GM23338 (cell line): Measurements from ENCODE around the gene EFCAB6. TPM values are rescaled to one million over a fixed set of nuclear protein-coding genes. Genes with fewer than 3 reads are reported as not detected.

Experiments used
- ATAC-seq: fragments of 200-7000 bp; cut with Tn5 transposase; 3 replicates; pipeline ENCODE4 v1.9.1; 2020
- DNase-seq: peaks from one replicate; pipeline ENCODE4 v3.0.0-alpha.2; 2015; ENCODE audit warnings: low spot score
- H2AFZ ChIP-seq: fragments of 200-600 bp; sonication (generic); 2 replicates; pipeline ENCODE4 v1.8.0; 2016; ENCODE audit warnings: antibody characterized with exemption, mild to moderate bottlenecking, moderate library complexity
- H3F3A ChIP-seq: fragments of 200-600 bp; sonication (generic); replicated peaks from 2 replicates; pipeline ENCODE4 v1.8.0; 2017; ENCODE audit warnings: antibody characterized with exemption, mixed run types, low read depth
- H3K27ac ChIP-seq: fragments of 200-600 bp; sonication (generic); 2 replicates; pipeline ENCODE4 v1.6.1; 2016; ENCODE audit warnings: low read depth
- H3K27me3 ChIP-seq: fragments of 200-600 bp; sonication (generic); 2 replicates; pipeline ENCODE4 v1.8.0; 2016; ENCODE audit warnings: mild to moderate bottlenecking, mixed run types, moderate library complexity; ENCODE audit not compliant: insufficient read depth
- H3K36me3 ChIP-seq: fragments of 200-600 bp; sonication (generic); 2 replicates; pipeline ENCODE4 v1.8.0; 2016; ENCODE audit warnings: mild to moderate bottlenecking; ENCODE audit not compliant: insufficient read depth
- H3K4me1 ChIP-seq: fragments of 200-600 bp; sonication (generic); 2 replicates; pipeline ENCODE4 v1.8.0; 2016; ENCODE audit warnings: mild to moderate bottlenecking, moderate library complexity; ENCODE audit not compliant: insufficient read depth
- H3K4me2 ChIP-seq: fragments of 200-600 bp; sonication (generic); 2 replicates; pipeline ENCODE4 v1.7.1; 2017; ENCODE audit warnings: mixed run types
- H3K4me3 ChIP-seq: fragments of 200-600 bp; sonication (generic); 2 replicates; pipeline ENCODE4 v1.6.1; 2016; ENCODE audit warnings: mixed run types
- H3K79me2 ChIP-seq: fragments of 200-600 bp; sonication (generic); replicated peaks from 2 replicates; pipeline ENCODE4 v1.8.0; 2017; ENCODE audit warnings: mild to moderate bottlenecking; ENCODE audit not compliant: insufficient read depth
- H3K9me2 ChIP-seq: fragments of 200-600 bp; sonication (generic); 2 replicates; pipeline ENCODE4 v1.8.0; 2017; ENCODE audit not compliant: insufficient read depth
- H4K20me1 ChIP-seq: fragments of 200-600 bp; sonication (generic); replicated peaks from 2 replicates; pipeline ENCODE4 v1.8.0; 2017; ENCODE audit warnings: mild to moderate bottlenecking; ENCODE audit not compliant: insufficient read depth
- H3K27ac Mint-ChIP-seq: 2 replicates; pipeline ENCODE4 v1.8.0; 2020; ENCODE audit warnings: inconsistent platforms, mild to moderate bottlenecking, moderate library complexity, mixed read lengths
- H3K27me3 Mint-ChIP-seq: 3 replicates; pipeline ENCODE4 v1.8.0; 2022; ENCODE audit warnings: low read depth, mild to moderate bottlenecking, moderate library complexity, mixed read lengths, inconsistent platforms; ENCODE audit not compliant: insufficient read depth, poor library complexity
- H3K36me3 Mint-ChIP-seq: 3 replicates; pipeline ENCODE4 v1.8.0; 2021; ENCODE audit warnings: low read depth, mild to moderate bottlenecking, inconsistent platforms, moderate library complexity, mixed read lengths
- H3K4me1 Mint-ChIP-seq: 3 replicates; pipeline ENCODE4 v1.8.0; 2020; ENCODE audit warnings: mild to moderate bottlenecking, inconsistent platforms, mixed read lengths
- H3K4me3 Mint-ChIP-seq: 3 replicates; pipeline ENCODE4 v1.8.0; 2021; ENCODE audit warnings: moderate library complexity, mild to moderate bottlenecking, inconsistent platforms, mixed read lengths
- H3K9me3 Mint-ChIP-seq: 3 replicates; pipeline ENCODE4 v1.8.0; 2020; ENCODE audit warnings: moderate library complexity, mild to moderate bottlenecking, inconsistent platforms, mixed read lengths
- CREB1 ChIP-seq: fragments of 250-450 bp; sonication (Bioruptor Pico); IDR thresholded peaks from 2 replicates; pipeline ENCODE4 v1.5.0; 2020; ENCODE audit warnings: low read depth, mild to moderate bottlenecking, moderate library complexity
- EZH2 ChIP-seq: fragments of 200-600 bp; sonication (generic); IDR thresholded peaks from one replicate; pipeline ENCODE4 v1.8.0; 2017; ENCODE audit warnings: antibody characterized with exemption, mild to moderate bottlenecking, low read depth; ENCODE audit not compliant: unreplicated experiment
- EZH2phosphoT487 ChIP-seq: fragments of 200-600 bp; sonication (generic); IDR thresholded peaks from one replicate; pipeline ENCODE4 v1.8.1; 2018; ENCODE audit warnings: antibody characterized with exemption; ENCODE audit not compliant: unreplicated experiment
- JUNB ChIP-seq: IDR thresholded peaks from one replicate; pipeline ENCODE4 v1.6.1; 2016; ENCODE audit warnings: antibody characterized with exemption; ENCODE audit not compliant: unreplicated experiment
- NANOG ChIP-seq: IDR thresholded peaks from 2 replicates; pipeline ENCODE4 v1.6.1; 2016; ENCODE audit warnings: antibody characterized with exemption, borderline replicate concordance
- POLR2AphosphoS5 ChIP-seq: IDR thresholded peaks from 2 replicates; pipeline ENCODE4 v1.6.1; 2016; ENCODE audit warnings: antibody characterized with exemption, low read depth
- STAT1 ChIP-seq: IDR thresholded peaks from one replicate; pipeline ENCODE4 v1.6.1; 2016; ENCODE audit warnings: antibody characterized with exemption; ENCODE audit not compliant: unreplicated experiment
- ZNF114 ChIP-seq: fragments of 250-450 bp; sonication (Bioruptor Pico); IDR thresholded peaks from 2 replicates; pipeline ENCODE4 v1.5.0; 2020; ENCODE audit warnings: mild to moderate bottlenecking, moderate library complexity
- ZNF331 ChIP-seq: fragments of 250-450 bp; sonication (Bioruptor Pico); IDR thresholded peaks from 2 replicates; pipeline ENCODE4 v1.5.0; 2020; ENCODE audit warnings: low read depth, mild to moderate bottlenecking, moderate library complexity
- polyA plus RNA-seq: library from polyadenylated mRNA; unstranded; fragments of >200 nt; fragmentation: Nextera tagmentation; extraction: Ambion mirVana; gene quantifications from 2 replicates; pipeline ENCODE4 v1.2.1, GENCODE V29; 2016
- total RNA-seq: library from RNA; depleted of rRNA; stranded (reverse); fragments of >200 nt; shearing (Covaris generic); gene quantifications from 2 replicates; pipeline ENCODE4 v1.2.3, GENCODE V29; 2014
- TF ChIP-seq, protein P1 (sequence below): fragments of 250-450 bp; sonication (Bioruptor Pico); IDR thresholded peaks from 2 replicates; pipeline ENCODE4 v1.5.0; 2020; ENCODE audit warnings: mild to moderate bottlenecking, moderate library complexity
- TF ChIP-seq, protein P2 (sequence below), 2 experiments: fragments of 200-600 bp in 1 of 2; sonication (generic) in 1 of 2; conservative IDR thresholded peaks; 2 replicates each; pipeline versions ENCODE4 v1.5.1 to v1.6.1; 2016 to 2017; ENCODE audit warnings: antibody characterized with exemption in 2 of 2, low read depth in 2 of 2, mild to moderate bottlenecking in 2 of 2, moderate library complexity in 1 of 2
- TF ChIP-seq, protein P3 (sequence below): IDR thresholded peaks from 2 replicates; pipeline ENCODE4 v1.6.1; 2016; ENCODE audit warnings: antibody characterized with exemption
- TF ChIP-seq, protein P4 (sequence below): IDR thresholded peaks from one replicate; pipeline ENCODE4 v1.6.1; 2018; ENCODE audit warnings: antibody characterized with exemption; ENCODE audit not compliant: unreplicated experiment

EFCAB6 gene
- total and polyA plus RNA-seq, 2 experiments from 2014 or later: 1.1 to 1.8 TPM

DNA sequence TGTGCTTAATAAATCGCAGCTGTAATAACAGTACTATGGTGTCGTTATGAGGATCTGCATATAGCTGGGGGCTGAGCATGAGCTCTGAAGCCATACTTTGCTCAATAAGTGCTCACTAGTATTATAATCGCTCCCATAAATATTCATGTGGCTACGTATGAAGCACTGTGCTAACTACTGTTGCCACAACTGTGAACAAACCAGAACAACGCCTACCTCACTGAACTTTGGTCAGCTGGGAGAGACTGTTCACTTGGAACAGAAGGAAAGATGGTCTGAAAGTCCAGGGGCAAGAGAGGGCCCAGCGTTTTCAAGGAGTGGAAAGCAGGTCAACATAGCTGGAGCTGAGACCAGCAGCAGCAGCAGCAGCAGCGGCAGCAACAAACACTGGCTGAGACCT is 141.6 kb downstream of the EFCAB6 start:
- Histone ChIP-seq H3K27me3 (no peaks in the 10 kb centered on the region), H3K27ac (no peak overlapping the region), H4K20me1 (no peaks in the 10 kb centered on the region), H3K4me1 (no peaks in the 10 kb centered on the region), H3F3A (no peaks in the 10 kb centered on the region), H3K79me2 (no peaks in the 10 kb centered on the region), H3K4me3 (no peak overlapping the region), H2AFZ (no peak overlapping the region), H3K4me2 (no peak overlapping the region), H3K36me3 (no peaks in the 10 kb centered on the region), H3K9me2 (no peaks in the 10 kb centered on the region)
- no peak for TF ChIP-seq CREB1 (CRISPR knock-in tag)
- TF ChIP-seq, protein P1, sequence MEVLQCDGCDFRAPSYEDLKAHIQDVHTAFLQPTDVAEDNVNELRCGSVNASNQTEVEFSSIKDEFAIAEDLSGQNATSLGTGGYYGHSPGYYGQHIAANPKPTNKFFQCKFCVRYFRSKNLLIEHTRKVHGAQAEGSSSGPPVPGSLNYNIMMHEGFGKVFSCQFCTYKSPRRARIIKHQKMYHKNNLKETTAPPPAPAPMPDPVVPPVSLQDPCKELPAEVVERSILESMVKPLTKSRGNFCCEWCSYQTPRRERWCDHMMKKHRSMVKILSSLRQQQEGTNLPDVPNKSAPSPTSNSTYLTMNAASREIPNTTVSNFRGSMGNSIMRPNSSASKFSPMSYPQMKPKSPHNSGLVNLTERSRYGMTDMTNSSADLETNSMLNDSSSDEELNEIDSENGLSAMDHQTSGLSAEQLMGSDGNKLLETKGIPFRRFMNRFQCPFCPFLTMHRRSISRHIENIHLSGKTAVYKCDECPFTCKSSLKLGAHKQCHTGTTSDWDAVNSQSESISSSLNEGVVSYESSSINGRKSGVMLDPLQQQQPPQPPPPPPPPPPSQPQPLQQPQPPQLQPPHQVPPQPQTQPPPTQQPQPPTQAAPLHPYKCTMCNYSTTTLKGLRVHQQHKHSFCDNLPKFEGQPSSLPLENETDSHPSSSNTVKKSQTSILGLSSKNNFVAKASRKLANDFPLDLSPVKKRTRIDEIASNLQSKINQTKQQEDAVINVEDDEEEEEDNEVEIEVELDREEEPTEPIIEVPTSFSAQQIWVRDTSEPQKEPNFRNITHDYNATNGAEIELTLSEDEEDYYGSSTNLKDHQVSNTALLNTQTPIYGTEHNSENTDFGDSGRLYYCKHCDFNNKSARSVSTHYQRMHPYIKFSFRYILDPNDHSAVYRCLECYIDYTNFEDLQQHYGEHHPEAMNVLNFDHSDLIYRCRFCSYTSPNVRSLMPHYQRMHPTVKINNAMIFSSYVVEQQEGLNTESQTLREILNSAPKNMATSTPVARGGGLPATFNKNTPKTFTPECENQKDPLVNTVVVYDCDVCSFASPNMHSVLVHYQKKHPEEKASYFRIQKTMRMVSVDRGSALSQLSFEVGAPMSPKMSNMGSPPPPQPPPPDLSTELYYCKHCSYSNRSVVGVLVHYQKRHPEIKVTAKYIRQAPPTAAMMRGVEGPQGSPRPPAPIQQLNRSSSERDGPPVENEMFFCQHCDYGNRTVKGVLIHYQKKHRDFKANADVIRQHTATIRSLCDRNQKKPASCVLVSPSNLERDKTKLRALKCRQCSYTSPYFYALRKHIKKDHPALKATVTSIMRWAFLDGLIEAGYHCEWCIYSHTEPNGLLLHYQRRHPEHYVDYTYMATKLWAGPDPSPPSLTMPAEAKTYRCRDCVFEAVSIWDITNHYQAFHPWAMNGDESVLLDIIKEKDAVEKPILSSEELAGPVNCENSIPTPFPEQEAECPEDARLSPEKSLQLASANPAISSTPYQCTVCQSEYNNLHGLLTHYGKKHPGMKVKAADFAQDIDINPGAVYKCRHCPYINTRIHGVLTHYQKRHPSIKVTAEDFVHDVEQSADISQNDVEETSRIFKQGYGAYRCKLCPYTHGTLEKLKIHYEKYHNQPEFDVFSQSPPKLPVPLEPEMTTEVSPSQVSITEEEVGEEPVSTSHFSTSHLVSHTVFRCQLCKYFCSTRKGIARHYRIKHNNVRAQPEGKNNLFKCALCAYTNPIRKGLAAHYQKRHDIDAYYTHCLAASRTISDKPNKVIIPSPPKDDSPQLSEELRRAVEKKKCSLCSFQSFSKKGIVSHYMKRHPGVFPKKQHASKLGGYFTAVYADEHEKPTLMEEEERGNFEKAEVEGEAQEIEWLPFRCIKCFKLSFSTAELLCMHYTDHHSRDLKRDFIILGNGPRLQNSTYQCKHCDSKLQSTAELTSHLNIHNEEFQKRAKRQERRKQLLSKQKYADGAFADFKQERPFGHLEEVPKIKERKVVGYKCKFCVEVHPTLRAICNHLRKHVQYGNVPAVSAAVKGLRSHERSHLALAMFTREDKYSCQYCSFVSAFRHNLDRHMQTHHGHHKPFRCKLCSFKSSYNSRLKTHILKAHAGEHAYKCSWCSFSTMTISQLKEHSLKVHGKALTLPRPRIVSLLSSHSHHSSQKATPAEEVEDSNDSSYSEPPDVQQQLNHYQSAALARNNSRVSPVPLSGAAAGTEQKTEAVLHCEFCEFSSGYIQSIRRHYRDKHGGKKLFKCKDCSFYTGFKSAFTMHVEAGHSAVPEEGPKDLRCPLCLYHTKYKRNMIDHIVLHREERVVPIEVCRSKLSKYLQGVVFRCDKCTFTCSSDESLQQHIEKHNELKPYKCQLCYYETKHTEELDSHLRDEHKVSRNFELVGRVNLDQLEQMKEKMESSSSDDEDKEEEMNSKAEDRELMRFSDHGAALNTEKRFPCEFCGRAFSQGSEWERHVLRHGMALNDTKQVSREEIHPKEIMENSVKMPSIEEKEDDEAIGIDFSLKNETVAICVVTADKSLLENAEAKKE (CRISPR knock-in tag): no peak
- no peak for TF ChIP-seq ZNF114 (CRISPR knock-in tag)
- no peak for TF ChIP-seq NANOG
- TF ChIP-seq, protein P2, sequence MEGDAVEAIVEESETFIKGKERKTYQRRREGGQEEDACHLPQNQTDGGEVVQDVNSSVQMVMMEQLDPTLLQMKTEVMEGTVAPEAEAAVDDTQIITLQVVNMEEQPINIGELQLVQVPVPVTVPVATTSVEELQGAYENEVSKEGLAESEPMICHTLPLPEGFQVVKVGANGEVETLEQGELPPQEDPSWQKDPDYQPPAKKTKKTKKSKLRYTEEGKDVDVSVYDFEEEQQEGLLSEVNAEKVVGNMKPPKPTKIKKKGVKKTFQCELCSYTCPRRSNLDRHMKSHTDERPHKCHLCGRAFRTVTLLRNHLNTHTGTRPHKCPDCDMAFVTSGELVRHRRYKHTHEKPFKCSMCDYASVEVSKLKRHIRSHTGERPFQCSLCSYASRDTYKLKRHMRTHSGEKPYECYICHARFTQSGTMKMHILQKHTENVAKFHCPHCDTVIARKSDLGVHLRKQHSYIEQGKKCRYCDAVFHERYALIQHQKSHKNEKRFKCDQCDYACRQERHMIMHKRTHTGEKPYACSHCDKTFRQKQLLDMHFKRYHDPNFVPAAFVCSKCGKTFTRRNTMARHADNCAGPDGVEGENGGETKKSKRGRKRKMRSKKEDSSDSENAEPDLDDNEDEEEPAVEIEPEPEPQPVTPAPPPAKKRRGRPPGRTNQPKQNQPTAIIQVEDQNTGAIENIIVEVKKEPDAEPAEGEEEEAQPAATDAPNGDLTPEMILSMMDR (conservative IDR thresholded peaks at IDR 0.05; ENCODE audit: low read depth in 2 of 2): no peak
- TF ChIP-seq, protein P3, sequence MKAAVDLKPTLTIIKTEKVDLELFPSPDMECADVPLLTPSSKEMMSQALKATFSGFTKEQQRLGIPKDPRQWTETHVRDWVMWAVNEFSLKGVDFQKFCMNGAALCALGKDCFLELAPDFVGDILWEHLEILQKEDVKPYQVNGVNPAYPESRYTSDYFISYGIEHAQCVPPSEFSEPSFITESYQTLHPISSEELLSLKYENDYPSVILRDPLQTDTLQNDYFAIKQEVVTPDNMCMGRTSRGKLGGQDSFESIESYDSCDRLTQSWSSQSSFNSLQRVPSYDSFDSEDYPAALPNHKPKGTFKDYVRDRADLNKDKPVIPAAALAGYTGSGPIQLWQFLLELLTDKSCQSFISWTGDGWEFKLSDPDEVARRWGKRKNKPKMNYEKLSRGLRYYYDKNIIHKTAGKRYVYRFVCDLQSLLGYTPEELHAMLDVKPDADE: no peak
- TF ChIP-seq POLR2AphosphoS5: no peak
- no peak for TF ChIP-seq STAT1
- TF ChIP-seq EZH2phosphoT487: no peak
- no peak for TF ChIP-seq JUNB
- TF ChIP-seq ZNF331 (CRISPR knock-in tag): no peak
- TF ChIP-seq EZH2: no peak
- TF ChIP-seq, protein P4, sequence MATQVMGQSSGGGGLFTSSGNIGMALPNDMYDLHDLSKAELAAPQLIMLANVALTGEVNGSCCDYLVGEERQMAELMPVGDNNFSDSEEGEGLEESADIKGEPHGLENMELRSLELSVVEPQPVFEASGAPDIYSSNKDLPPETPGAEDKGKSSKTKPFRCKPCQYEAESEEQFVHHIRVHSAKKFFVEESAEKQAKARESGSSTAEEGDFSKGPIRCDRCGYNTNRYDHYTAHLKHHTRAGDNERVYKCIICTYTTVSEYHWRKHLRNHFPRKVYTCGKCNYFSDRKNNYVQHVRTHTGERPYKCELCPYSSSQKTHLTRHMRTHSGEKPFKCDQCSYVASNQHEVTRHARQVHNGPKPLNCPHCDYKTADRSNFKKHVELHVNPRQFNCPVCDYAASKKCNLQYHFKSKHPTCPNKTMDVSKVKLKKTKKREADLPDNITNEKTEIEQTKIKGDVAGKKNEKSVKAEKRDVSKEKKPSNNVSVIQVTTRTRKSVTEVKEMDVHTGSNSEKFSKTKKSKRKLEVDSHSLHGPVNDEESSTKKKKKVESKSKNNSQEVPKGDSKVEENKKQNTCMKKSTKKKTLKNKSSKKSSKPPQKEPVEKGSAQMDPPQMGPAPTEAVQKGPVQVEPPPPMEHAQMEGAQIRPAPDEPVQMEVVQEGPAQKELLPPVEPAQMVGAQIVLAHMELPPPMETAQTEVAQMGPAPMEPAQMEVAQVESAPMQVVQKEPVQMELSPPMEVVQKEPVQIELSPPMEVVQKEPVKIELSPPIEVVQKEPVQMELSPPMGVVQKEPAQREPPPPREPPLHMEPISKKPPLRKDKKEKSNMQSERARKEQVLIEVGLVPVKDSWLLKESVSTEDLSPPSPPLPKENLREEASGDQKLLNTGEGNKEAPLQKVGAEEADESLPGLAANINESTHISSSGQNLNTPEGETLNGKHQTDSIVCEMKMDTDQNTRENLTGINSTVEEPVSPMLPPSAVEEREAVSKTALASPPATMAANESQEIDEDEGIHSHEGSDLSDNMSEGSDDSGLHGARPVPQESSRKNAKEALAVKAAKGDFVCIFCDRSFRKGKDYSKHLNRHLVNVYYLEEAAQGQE: no peak
- H3K4me1 Mint-ChIP-seq: no peaks in the 10 kb centered on the region; the same call in 2 of the 3 replicates
- H3K4me3 Mint-ChIP-seq: no peak overlapping the region
- no peaks in the 10 kb centered on the region for H3K27me3 Mint-ChIP-seq
- no peaks in the 10 kb centered on the region for H3K36me3 Mint-ChIP-seq
- ATAC-seq (no peak), DNase-seq (no peak)
- H3K27ac Mint-ChIP-seq: no peak overlapping the region
- 0 out of 3 replicates have a peak, but pooled peaks cover 4% of the 10 kb centered on the region for H3K9me3 Mint-ChIP-seq
